ENCODE results near the gene IGSF11. TPM values are rescaled to one million over a fixed set of nuclear protein-coding genes. Genes with fewer than 3 reads are reported as not detected.

The IGSF11 gene
- total RNA-seq, 1 donor from 2014 or later = not detected

DNA sequence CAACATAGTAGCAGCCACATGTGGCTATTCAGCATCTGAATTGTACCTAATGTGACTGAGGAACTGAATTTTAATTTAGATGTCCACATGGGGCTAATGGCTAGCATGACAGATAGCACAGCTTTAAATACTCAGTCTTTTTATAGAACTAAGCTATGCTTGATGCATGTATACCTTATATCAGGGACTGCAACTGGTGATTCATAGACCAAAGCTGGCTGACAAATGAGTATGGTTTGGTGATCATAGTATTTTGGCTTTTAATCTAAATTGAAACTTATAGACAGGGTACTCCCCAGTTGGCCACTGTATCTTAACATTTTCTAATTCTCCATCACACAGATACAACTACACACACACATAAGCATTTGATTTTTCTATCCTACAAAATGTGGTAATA lies 83.6 kb downstream of the IGSF11 start:
- H3K4me3 ChIP-seq (ENCODE audit: low read depth, low read length) = no peak overlapping the region
- TF ChIP-seq, protein P1, sequence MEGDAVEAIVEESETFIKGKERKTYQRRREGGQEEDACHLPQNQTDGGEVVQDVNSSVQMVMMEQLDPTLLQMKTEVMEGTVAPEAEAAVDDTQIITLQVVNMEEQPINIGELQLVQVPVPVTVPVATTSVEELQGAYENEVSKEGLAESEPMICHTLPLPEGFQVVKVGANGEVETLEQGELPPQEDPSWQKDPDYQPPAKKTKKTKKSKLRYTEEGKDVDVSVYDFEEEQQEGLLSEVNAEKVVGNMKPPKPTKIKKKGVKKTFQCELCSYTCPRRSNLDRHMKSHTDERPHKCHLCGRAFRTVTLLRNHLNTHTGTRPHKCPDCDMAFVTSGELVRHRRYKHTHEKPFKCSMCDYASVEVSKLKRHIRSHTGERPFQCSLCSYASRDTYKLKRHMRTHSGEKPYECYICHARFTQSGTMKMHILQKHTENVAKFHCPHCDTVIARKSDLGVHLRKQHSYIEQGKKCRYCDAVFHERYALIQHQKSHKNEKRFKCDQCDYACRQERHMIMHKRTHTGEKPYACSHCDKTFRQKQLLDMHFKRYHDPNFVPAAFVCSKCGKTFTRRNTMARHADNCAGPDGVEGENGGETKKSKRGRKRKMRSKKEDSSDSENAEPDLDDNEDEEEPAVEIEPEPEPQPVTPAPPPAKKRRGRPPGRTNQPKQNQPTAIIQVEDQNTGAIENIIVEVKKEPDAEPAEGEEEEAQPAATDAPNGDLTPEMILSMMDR (conservative IDR thresholded peaks at IDR 0.05; ENCODE audit: low read depth, low read length) = no peak
- DNase-seq (ENCODE audit: low read depth) = no peak

DNA sequence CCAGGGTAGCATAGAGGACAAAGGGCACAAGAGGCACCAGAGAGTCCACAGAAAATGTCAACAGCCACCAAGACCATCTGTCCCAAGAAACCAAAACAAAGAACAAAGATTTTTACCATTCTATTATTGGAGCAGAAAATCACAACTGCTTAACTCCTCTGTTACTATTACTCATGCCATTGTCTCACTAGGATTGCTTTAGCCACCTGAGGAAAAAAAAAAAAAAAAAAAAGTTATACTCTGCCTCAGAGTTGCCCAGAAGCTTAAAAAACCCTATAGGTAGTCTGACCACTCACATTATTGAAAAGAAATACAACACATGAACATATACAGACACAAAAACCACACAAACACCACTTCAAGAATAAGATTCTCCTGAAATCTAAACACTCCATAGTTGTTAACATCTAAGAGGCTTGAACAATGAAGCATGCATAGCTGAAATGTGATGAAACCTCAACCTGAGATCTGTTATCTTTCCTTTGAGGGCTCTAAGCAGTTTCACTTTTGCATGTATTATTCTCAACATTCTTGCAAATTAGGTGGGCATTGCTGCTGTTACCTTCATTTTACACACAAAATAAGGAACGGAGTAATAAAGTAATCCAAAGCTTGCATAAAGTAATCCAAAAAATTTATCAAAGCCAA lies 85.4 kb downstream of the IGSF11 start:
- DNase-seq (ENCODE audit: low read depth) = no peak
- no peak overlapping the region for H3K4me3 ChIP-seq (ENCODE audit: low read depth, low read length)
- TF ChIP-seq, protein P1 (conservative IDR thresholded peaks at IDR 0.05; ENCODE audit: low read depth, low read length) = no peak

DNA sequence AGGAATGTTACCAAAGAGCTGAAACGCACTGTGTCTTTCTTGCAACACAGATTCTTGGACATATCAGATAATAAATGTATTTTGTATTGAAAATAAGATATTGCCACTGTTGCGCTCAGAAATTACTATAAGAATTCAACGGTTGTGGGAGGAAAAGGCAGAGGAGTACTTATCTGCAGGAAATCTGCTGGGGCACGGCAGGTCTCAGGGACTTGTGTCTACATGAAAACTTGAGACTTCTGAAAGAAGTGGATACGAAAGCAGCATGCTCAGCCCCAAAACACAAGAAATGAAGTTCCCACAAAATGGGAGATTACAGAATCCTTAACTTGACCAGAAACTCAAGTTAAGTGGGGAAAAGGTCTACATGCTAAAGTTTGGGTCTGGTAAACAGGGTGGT lies 86.5 kb downstream of the IGSF11 start:
- TF ChIP-seq, protein P1 (conservative IDR thresholded peaks at IDR 0.05; ENCODE audit: low read depth, low read length) = no peak
- no peak overlapping the region for H3K4me3 ChIP-seq (ENCODE audit: low read depth, low read length)
- no peak for DNase-seq (ENCODE audit: low read depth)

GRCh38 chr3:118946449-118946848 lies 88.2 kb downstream of the IGSF11 start:
- TF ChIP-seq, protein P1 (conservative IDR thresholded peaks at IDR 0.05; ENCODE audit: low read depth, low read length) = no peak
- no peak for DNase-seq (ENCODE audit: low read depth)
- H3K4me3 ChIP-seq (ENCODE audit: low read depth, low read length) = no peak overlapping the region

GRCh38 chr3:118945834-118946233 lies 88.8 kb downstream of the IGSF11 start:
- TF ChIP-seq, protein P1 (conservative IDR thresholded peaks at IDR 0.05; ENCODE audit: low read depth, low read length) = no peak
- no peak overlapping the region for H3K4me3 ChIP-seq (ENCODE audit: low read depth, low read length)
- no peak for DNase-seq (ENCODE audit: low read depth)

DNA sequence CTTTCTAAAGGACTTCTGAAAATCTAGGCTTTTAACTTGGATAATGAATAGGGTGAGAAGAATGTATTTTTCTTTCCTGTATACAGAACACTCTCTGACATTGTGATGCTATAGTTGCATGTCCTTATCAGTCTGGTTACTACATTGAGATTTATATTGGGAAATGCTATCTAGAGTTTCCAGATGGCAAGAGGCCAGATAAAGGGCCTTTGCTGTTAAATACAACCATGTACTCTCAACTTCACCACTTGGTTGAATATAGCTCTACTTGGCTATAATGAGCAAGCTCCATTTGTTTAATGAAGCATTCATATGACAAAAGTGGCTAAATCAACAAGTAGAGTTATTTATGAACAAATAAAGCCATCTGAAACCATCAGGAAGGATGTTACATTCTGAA lies 91.0 kb downstream of the IGSF11 start:
- no peak for DNase-seq (ENCODE audit: low read depth)
- no peak overlapping the region for H3K4me3 ChIP-seq (ENCODE audit: low read depth, low read length)
- TF ChIP-seq, protein P1 (conservative IDR thresholded peaks at IDR 0.05; ENCODE audit: low read depth, low read length) = no peak

DNA sequence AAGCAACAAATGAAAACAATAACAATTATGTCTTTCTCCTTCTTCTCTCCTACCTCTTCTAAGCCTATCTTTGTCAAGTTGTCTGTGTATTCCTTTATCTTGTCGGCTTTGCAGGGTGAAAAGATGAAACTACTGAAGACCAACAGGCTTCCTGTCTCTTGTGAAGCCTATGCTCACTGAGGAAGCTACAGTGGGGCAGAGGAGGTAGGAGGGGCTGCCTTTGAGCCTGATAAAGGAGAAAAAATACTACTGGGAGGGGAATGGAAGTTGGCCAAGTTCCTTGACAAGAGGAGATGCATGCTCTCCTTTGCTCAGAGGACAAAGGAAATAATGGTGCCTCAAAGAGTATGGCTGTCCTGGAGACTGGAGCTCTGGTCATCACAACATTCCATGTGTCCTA lies 92.0 kb downstream of the IGSF11 start:
- TF ChIP-seq, protein P1 (conservative IDR thresholded peaks at IDR 0.05; ENCODE audit: low read depth, low read length) = no peak
- H3K4me3 ChIP-seq (ENCODE audit: low read depth, low read length) = no peak overlapping the region
- DNase-seq (ENCODE audit: low read depth) = no peak
